Endothelial cell of umbilical vein (primary cell): Measurements from ENCODE around the gene TAS1R3. TPM values are rescaled to one million over a fixed set of nuclear protein-coding genes. Genes with fewer than 3 reads are reported as not detected.

ENCODE experiments used
- BruUV-seq: library from RNA; stranded (reverse); fragments of 400-500 nt; replicated peaks from 2 replicates; lab custom pipeline; 2021; lab: Mats Ljungman, UMichigan
- CTCF ChIA-PET: fragments of 300-600, 350-600 bp; sonication (Branson Sonifier 250); formaldehyde crosslinking; loops from one replicate; lab custom pipeline; 2021; ENCODE audit warnings: antibody characterized with exemption, inconsistent platforms; lab: Charles Lee
- POLR2A ChIA-PET: fragments of 300-600, 350-600 bp; sonication (Branson Sonifier 250); formaldehyde crosslinking; loops from one replicate; lab custom pipeline; 2021; ENCODE audit warnings: antibody characterized with exemption, inconsistent platforms; lab: Charles Lee
- DNase-seq: peaks from one replicate; pipeline ENCODE4 v3.0.0-alpha.2; 2011; ENCODE audit warnings: low read depth, low spot score
- FAIRE-seq: peaks from 2 replicates; lab custom pipeline; 2011; peaks lifted over from hg19 to GRCh38; lab: Jason Lieb, UNC
- H2AFZ ChIP-seq: 2 replicates; pipeline ENCODE4 v1.6.0; 2012; ENCODE audit warnings: low read depth, low read length, control low read depth, inconsistent platforms
- H3K27ac ChIP-seq: 2 replicates; pipeline ENCODE4 v1.5.1; 2011; ENCODE audit warnings: low read depth, mild to moderate bottlenecking, control low read depth, low read length, moderate library complexity; ENCODE audit not compliant: insufficient read depth
- H3K27me3 ChIP-seq, 2 experiments: 2 replicates each; pipeline versions ENCODE4 v1.6.0 to v1.6.1; 2011; ENCODE audit warnings: low read length in 2 of 2, mixed read lengths in 1 of 2; ENCODE audit not compliant: control insufficient read depth in 2 of 2, insufficient read depth in 2 of 2
- H3K36me3 ChIP-seq, 2 experiments: 2 replicates in 1 of 2; 3 replicates in 1 of 2; pipeline ENCODE4 v1.5.1; 2011; ENCODE audit warnings: low read length in 2 of 2, mild to moderate bottlenecking in 1 of 2, moderate library complexity in 1 of 2; ENCODE audit not compliant: control insufficient read depth in 2 of 2, insufficient read depth in 2 of 2; ENCODE audit errors: extremely low read depth in 1 of 2
- H3K4me1 ChIP-seq: 3 replicates; pipeline ENCODE4 v1.5.1; 2011; ENCODE audit warnings: mild to moderate bottlenecking, low read length; ENCODE audit not compliant: control insufficient read depth, insufficient read depth; ENCODE audit errors: extremely low read depth
- H3K4me2 ChIP-seq: 2 replicates; pipeline ENCODE4 v1.6.1; 2011; ENCODE audit warnings: low read length, control low read depth, mixed read lengths; ENCODE audit not compliant: insufficient read depth
- H3K4me3 ChIP-seq, 3 experiments: fragments of 200-600 bp in 1 of 3; sonication (generic), shearing (Covaris generic) in 1 of 3; replicated peaks in 1 of 3; 2 replicates each; pipeline ENCODE4 v1.5.1; 2011 to 2016; ENCODE audit warnings: control low read depth in 3 of 3, low read length in 3 of 3, mild to moderate bottlenecking in 2 of 3, inconsistent platforms in 1 of 3, low read depth in 1 of 3, moderate library complexity in 1 of 3; ENCODE audit not compliant: insufficient read depth in 1 of 3
- H3K79me2 ChIP-seq: 2 replicates; pipeline ENCODE4 v1.6.0; 2012; ENCODE audit warnings: low read length, inconsistent platforms; ENCODE audit not compliant: control insufficient read depth, insufficient read depth
- H3K9ac ChIP-seq: replicated peaks from 2 replicates; pipeline ENCODE3; 2011; ENCODE audit warnings: low read length, control low read depth; ENCODE audit not compliant: insufficient read depth; ENCODE audit errors: extremely low read depth
- H3K9me1 ChIP-seq: replicated peaks from 3 replicates; pipeline ENCODE4 v1.6.0; 2011; ENCODE audit warnings: mild to moderate bottlenecking, low read length; ENCODE audit not compliant: control insufficient read depth, insufficient read depth; ENCODE audit errors: extremely low read depth
- H3K9me3 ChIP-seq: replicated peaks from 2 replicates; pipeline ENCODE4 v1.5.1; 2012; ENCODE audit warnings: low read length, inconsistent platforms; ENCODE audit not compliant: control insufficient read depth, insufficient read depth
- H4K20me1 ChIP-seq: replicated peaks from 2 replicates; pipeline ENCODE3; 2011; ENCODE audit warnings: mild to moderate bottlenecking, low read length; ENCODE audit not compliant: control insufficient read depth, insufficient read depth; ENCODE audit errors: extremely low read depth
- CTCF ChIP-seq, 2 donors: IDR thresholded peaks; 1 replicate in 1 of 2; 2 replicates in 1 of 2; pipeline ENCODE4 v1.5.1; 2011; ENCODE audit warnings: low read length in 2 of 2, mild to moderate bottlenecking in 2 of 2, moderate library complexity in 2 of 2, control low read depth in 1 of 2, inconsistent platforms in 1 of 2, low read depth in 1 of 2; ENCODE audit not compliant: insufficient read depth in 1 of 2; ENCODE audit errors: extremely low read depth in 1 of 2
- EZH2 ChIP-seq: IDR thresholded peaks from 2 replicates; pipeline ENCODE4 v1.6.1; 2012; ENCODE audit warnings: borderline replicate concordance, low read depth, mild to moderate bottlenecking, moderate library complexity, low read length, inconsistent platforms; ENCODE audit not compliant: severe bottlenecking
- FOS ChIP-seq: IDR thresholded peaks from 2 replicates; pipeline ENCODE4 v1.6.1; 2011; ENCODE audit warnings: mild to moderate bottlenecking, low read length, moderate library complexity, borderline replicate concordance; ENCODE audit not compliant: insufficient read depth
- GATA2 ChIP-seq: IDR thresholded peaks from 2 replicates; pipeline ENCODE4 v1.7.0; 2011; ENCODE audit warnings: low read depth, mild to moderate bottlenecking, moderate library complexity, mixed read lengths, low read length; ENCODE audit not compliant: insufficient read length, insufficient read depth
- JUN ChIP-seq: IDR thresholded peaks from 2 replicates; pipeline ENCODE4 v1.6.1; 2011; ENCODE audit warnings: borderline replicate concordance, low read depth; ENCODE audit not compliant: insufficient read length, insufficient read depth
- MAX ChIP-seq: IDR thresholded peaks from 2 replicates; pipeline ENCODE4 v1.6.1; 2011; ENCODE audit not compliant: insufficient read depth, insufficient read length
- POLR2AphosphoS5 ChIP-seq: IDR thresholded peaks from 2 replicates; pipeline ENCODE4 v1.6.1; 2012; ENCODE audit warnings: low read depth, mild to moderate bottlenecking, control low read depth, low read length, moderate library complexity; ENCODE audit not compliant: insufficient read depth
- dilution Hi-C: fragments of 300-500 bp; cut with MboI; formaldehyde crosslinking; loops from one replicate; pipeline ENCODE4 v1.15.0; 2019; ENCODE audit warnings: low sequenced_read_pairs; ENCODE audit not compliant: extremely low pct_ligation_motif_present
- intact Hi-C: fragments of 100-400 bp; cut with micrococcal nuclease; formaldehyde crosslinking; loops from one replicate; pipeline ENCODE4 v1.10.0; 2022
- polyA plus RNA-seq, 4 experiments: library from polyadenylated mRNA; depleted of rRNA in 3 of 4; stranded (reverse) in 3 of 4; unstranded in 1 of 4; fragments of >200 nt; gene quantifications; 2 replicates each; pipeline versions ENCODE4 v1.2.1 to v1.2.3, GENCODE V29; 2011 to 2012; ENCODE audit warnings: missing spikeins in 1 of 4
- total RNA-seq: library from RNA; stranded (reverse); gene quantifications from 2 replicates; pipeline ENCODE4 v1.2.3, GENCODE V29; 2021

The TAS1R3 gene
- total and polyA plus RNA-seq, 2 donors (not counting 3 experiments of a cell fraction or from before 2014, with no cell fraction given), result 0.26 to 0.38 TPM

- Histone ChIP-seq H3K9ac (peak overlapping the region; percentile 38), H3K4me1 (peaks cover 10% of the 10 kb centered on the region), H3K27ac (no peak overlapping the region), H3K9me1 (no peaks in the 10 kb centered on the region), H3K27me3 (peaks cover 2 to 8% of the 10 kb centered on the region in 2 experiments), H3K36me3 (no peaks in the 10 kb centered on the region), H3K9me3 (no peaks in the 10 kb centered on the region), H2AFZ (peak overlapping the region; percentile 41), H3K4me2 (peak overlapping the region; percentile 78), H3K79me2 (peaks cover 33% of the 10 kb centered on the region), H4K20me1 (no peaks in the 10 kb centered on the region), H3K4me3 (peak overlapping the region; percentile 57 to 86 (median 58))
- intact Hi-C loops, result loop anchor here (1.0 kb wide), 2 partner anchors 27 to 39 kb away; partner anchors contain the start of gene AURKAIP1
- dilution Hi-C loops, result no loop called here
- TF ChIP-seq CTCF (IDR thresholded peaks at IDR 0.05; ENCODE audit: extremely low read depth in 1 of 2, insufficient read depth in 1 of 2, low read depth in 1 of 2, low read length in 2 of 2), result no peak
- no peak for TF ChIP-seq EZH2
- TF ChIP-seq MAX, result no peak
- no peak for TF ChIP-seq POLR2AphosphoS5
- TF ChIP-seq GATA2, result no peak
- no peak for TF ChIP-seq JUN
- TF ChIP-seq FOS, result no peak
- DNase-seq, result peak; percentile 34
- ChIA-PET POLR2A (no interaction called here), CTCF (interaction anchor here (1.0 to 1.4 kb wide), 5 partner anchors 12 to 226 kb away, joined by 3 to 5 read pairs (median 3); no protein-coding TSS in a partner anchor)
- peak; percentile 12 for FAIRE-seq
- no TSS peak for BruUV-seq
Measured at GRCh38 chr1:1348420-1349255, 17.6 kb downstream of the TAS1R3 start.
